Measurements from ENCODE around the gene STAMBP. TPM values are rescaled to one million over a fixed set of nuclear protein-coding genes. Genes with fewer than 3 reads are reported as not detected.
A peak's percentile ranks its signal among the peaks of the same experiment; 100 is the strongest.
"Not testable (repeated sequence)": the region's sequence is repeated elsewhere in the genome, so short reads cannot be mapped to it uniquely, and the experiment has no call there.

STAMBP gene
- total RNA-seq, 2 experiments from 2014 or later = 80.5 to 80.7 TPM

GRCh38 chr2:73899801-73900336, 71.1 kb downstream of the STAMBP start:
- no peaks in the 10 kb centered on the region for H3K27me3 Mint-ChIP-seq (ENCODE audit: low read depth)
- no peaks in the 10 kb centered on the region for H3K9me3 Mint-ChIP-seq
- H3K36me3 Mint-ChIP-seq (ENCODE audit: low read depth) = no peaks in the 10 kb centered on the region
- no peak overlapping the region for H3K4me3 Mint-ChIP-seq
- intact Hi-C loops (cut with micrococcal nuclease) = loop anchor here (10.0 kb wide), 1 partner anchor 205 kb away; no protein-coding TSS in a partner anchor
- DNase-seq = no peak
- H3K27ac Mint-ChIP-seq = no peak overlapping the region
- CTCF ChIA-PET = interaction anchor here (1.1 kb wide), 1 partner anchor 11 kb away, joined by 6 read pairs; no protein-coding TSS in a partner anchor
- peaks cover 26% of the 10 kb centered on the region for H3K4me1 Mint-ChIP-seq (ENCODE audit: low read depth)

GRCh38 chr2:73901143-73901542, 72.4 kb downstream of the STAMBP start:
- no peak for DNase-seq
- H3K4me1 Mint-ChIP-seq (ENCODE audit: low read depth) = peaks cover 15% of the 10 kb centered on the region
- no peaks in the 10 kb centered on the region for H3K27me3 Mint-ChIP-seq (ENCODE audit: low read depth)
- no peaks in the 10 kb centered on the region for H3K9me3 Mint-ChIP-seq
- intact Hi-C loops (cut with micrococcal nuclease) = loop anchor here (10.0 kb wide), 1 partner anchor 204 kb away; no protein-coding TSS in a partner anchor
- H3K27ac Mint-ChIP-seq = no peak overlapping the region
- H3K36me3 Mint-ChIP-seq (ENCODE audit: low read depth) = no peaks in the 10 kb centered on the region
- CTCF ChIA-PET = no interaction called here
- H3K4me3 Mint-ChIP-seq = no peak overlapping the region

- CTCF ChIA-PET = interaction anchor here (0.6 to 1.9 kb wide), 3 partner anchors 12 to 79 kb away, joined by 3 to 4 read pairs (median 3); no protein-coding TSS in a partner anchor
- H3K4me3 Mint-ChIP-seq = no peak overlapping the region
- intact Hi-C loops (cut with micrococcal nuclease) = loop anchor here (10.0 kb wide), 1 partner anchor 203 kb away; no protein-coding TSS in a partner anchor
- H3K4me1 Mint-ChIP-seq (ENCODE audit: low read depth) = peaks cover 4% of the 10 kb centered on the region
- no peak overlapping the region for H3K27ac Mint-ChIP-seq
- H3K27me3 Mint-ChIP-seq (ENCODE audit: low read depth) = no peaks in the 10 kb centered on the region
- H3K36me3 Mint-ChIP-seq (ENCODE audit: low read depth) = no peaks in the 10 kb centered on the region
- no peak for DNase-seq
- no peaks in the 10 kb centered on the region for H3K9me3 Mint-ChIP-seq
These were observed 73.5 kb downstream of the STAMBP start for GRCh38 chr2:73902284-73902683.

GRCh38 chr2:73903313-73903712, 74.6 kb downstream of the STAMBP start:
- Mint-ChIP-seq H3K4me1 (ENCODE audit: low read depth) (peaks cover 5% of the 10 kb centered on the region), H3K27ac (no peak overlapping the region), H3K36me3 (ENCODE audit: low read depth) (no peaks in the 10 kb centered on the region), H3K9me3 (no peaks in the 10 kb centered on the region), H3K27me3 (ENCODE audit: low read depth) (no peaks in the 10 kb centered on the region), H3K4me3 (no peak overlapping the region)
- DNase-seq = no peak
- intact Hi-C loops (cut with micrococcal nuclease) = loop anchor here (10.0 kb wide), 1 partner anchor 201 kb away; no protein-coding TSS in a partner anchor
- CTCF ChIA-PET = interaction anchor here (1.0 to 1.9 kb wide), 2 partner anchors 13 to 38 kb away, joined by 3 to 4 read pairs; no protein-coding TSS in a partner anchor

- not testable (repeated sequence) for H3K36me3 Mint-ChIP-seq (ENCODE audit: low read depth); H3K4me3 Mint-ChIP-seq; DNase-seq; H3K27me3 Mint-ChIP-seq (ENCODE audit: low read depth); H3K27ac Mint-ChIP-seq; H3K9me3 Mint-ChIP-seq; H3K4me1 Mint-ChIP-seq (ENCODE audit: low read depth)
- CTCF ChIA-PET = interaction anchor here (0.7 to 1.9 kb wide), 3 partner anchors 14 to 243 kb away, joined by 3 to 4 read pairs (median 3); no protein-coding TSS in a partner anchor
- intact Hi-C loops (cut with micrococcal nuclease) = loop anchor here (10.0 kb wide), 1 partner anchor 201 kb away; no protein-coding TSS in a partner anchor
These were observed 75.3 kb downstream of the STAMBP start for GRCh38 chr2:73903949-73904613.

GRCh38 chr2:73904952-73905351, 76.2 kb downstream of the STAMBP start:
- CTCF ChIA-PET = interaction anchor here (0.8 kb wide), 1 partner anchor 242 kb away, joined by 3 read pairs; no protein-coding TSS in a partner anchor
- DNase-seq = no peak
- intact Hi-C loops (cut with micrococcal nuclease) = loop anchor here (10.0 kb wide), 1 partner anchor 200 kb away; no protein-coding TSS in a partner anchor
- H3K27ac Mint-ChIP-seq = no peak overlapping the region
- H3K4me3 Mint-ChIP-seq = no peak overlapping the region
- no peaks in the 10 kb centered on the region for H3K27me3 Mint-ChIP-seq (ENCODE audit: low read depth)
- H3K9me3 Mint-ChIP-seq = no peaks in the 10 kb centered on the region
- peaks cover 5% of the 10 kb centered on the region for H3K4me1 Mint-ChIP-seq (ENCODE audit: low read depth)
- H3K36me3 Mint-ChIP-seq (ENCODE audit: low read depth) = no peaks in the 10 kb centered on the region

GRCh38 chr2:73906847-73907505, 78.2 kb downstream of the STAMBP start:
- Mint-ChIP-seq H3K27me3 (ENCODE audit: low read depth) (no peaks in the 10 kb centered on the region), H3K27ac (no peak overlapping the region), H3K4me1 (ENCODE audit: low read depth) (peaks cover 5% of the 10 kb centered on the region), H3K9me3 (no peaks in the 10 kb centered on the region), H3K36me3 (ENCODE audit: low read depth) (no peaks in the 10 kb centered on the region), H3K4me3 (no peak overlapping the region)
- intact Hi-C loops (cut with micrococcal nuclease) = loop anchor here (10.0 kb wide), 1 partner anchor 198 kb away; no protein-coding TSS in a partner anchor
- no peak for DNase-seq
- CTCF ChIA-PET = interaction anchor here (0.9 to 5.9 kb wide), 7 partner anchors 10 to 248 kb away, joined by 3 to 35 read pairs (median 4); no protein-coding TSS in a partner anchor

- Mint-ChIP-seq H3K27ac (no peak overlapping the region), H3K4me3 (no peak overlapping the region), H3K4me1 (ENCODE audit: low read depth) (peaks cover 5% of the 10 kb centered on the region), H3K27me3 (ENCODE audit: low read depth) (no peaks in the 10 kb centered on the region), H3K36me3 (ENCODE audit: low read depth) (no peaks in the 10 kb centered on the region), H3K9me3 (no peaks in the 10 kb centered on the region)
- CTCF ChIA-PET = interaction anchor here (0.6 to 5.9 kb wide), 22 partner anchors 9 to 270 kb away, joined by 3 to 35 read pairs (median 4); partner anchors contain the start of genes BOLA3, MOB1A and STAMBP
- intact Hi-C loops (cut with micrococcal nuclease) = loop anchor here (1.0 to 10.0 kb wide), 4 partner anchors 79 to 239 kb away; partner anchors contain the start of gene BOLA3
- DNase-seq = peak; percentile 79
These were observed 79.2 kb downstream of the STAMBP start for GRCh38 chr2:73907840-73908452.

GRCh38 chr2:73908689-73909652, 80.2 kb downstream of the STAMBP start:
- Mint-ChIP-seq H3K27me3 (ENCODE audit: low read depth) (no peaks in the 10 kb centered on the region), H3K4me1 (ENCODE audit: low read depth) (peaks cover 5% of the 10 kb centered on the region), H3K4me3 (no peak overlapping the region), H3K36me3 (ENCODE audit: low read depth) (no peaks in the 10 kb centered on the region), H3K27ac (no peak overlapping the region), H3K9me3 (no peaks in the 10 kb centered on the region)
- intact Hi-C loops (cut with micrococcal nuclease) = loop anchor here (1.0 to 10.0 kb wide), 4 partner anchors 78 to 238 kb away; partner anchors contain the start of gene BOLA3
- CTCF ChIA-PET = interaction anchor here (0.6 to 5.9 kb wide), 12 partner anchors 12 to 269 kb away, joined by 3 to 35 read pairs (median 5); partner anchors contain the start of genes BOLA3, MOB1A and STAMBP
- no peak for DNase-seq

GRCh38 chr2:73910873-73911547, 82.2 kb downstream of the STAMBP start:
- intact Hi-C loops (cut with micrococcal nuclease) = no loop called here
- Mint-ChIP-seq H3K27me3 (ENCODE audit: low read depth) (no peaks in the 10 kb centered on the region), H3K9me3 (no peaks in the 10 kb centered on the region), H3K27ac (no peak overlapping the region), H3K36me3 (ENCODE audit: low read depth) (no peaks in the 10 kb centered on the region), H3K4me1 (ENCODE audit: low read depth) (peaks cover 5% of the 10 kb centered on the region), H3K4me3 (no peak overlapping the region)
- CTCF ChIA-PET = interaction anchor here (0.6 to 5.9 kb wide), 8 partner anchors 12 to 423 kb away, joined by 3 to 35 read pairs (median 4); partner anchors contain the start of gene BOLA3
- DNase-seq = no peak
